ENCODE data around the gene DAAM1.

- TF ChIP-seq POLR2A (IDR thresholded peaks at IDR 0.05), result no peak
- TF ChIP-seq CTCF (IDR thresholded peaks at IDR 0.05), result no peak
- TF ChIP-seq EP300 (IDR thresholded peaks at IDR 0.05), result no peak
Observed at GRCh38 chr14:59292921-59293534, 104.6 kb downstream of the DAAM1 start.
